HG02970 (cell line): ENCODE data around the gene METTL25B.

Source experiments
- ATAC-seq: cut with Tn5 transposase; IDR thresholded peaks from one replicate; pipeline ENCODE4 v1.9.1; 2021; ENCODE audit warnings: mild to moderate bottlenecking, moderate library complexity, moderate number of reproducible peaks; ENCODE audit not compliant: unreplicated experiment, low FRiP score

The METTL25B gene

GRCh38 chr1:156725683-156726280, 2.5 kb upstream of the METTL25B start:
- ATAC-seq = no peak

DNA sequence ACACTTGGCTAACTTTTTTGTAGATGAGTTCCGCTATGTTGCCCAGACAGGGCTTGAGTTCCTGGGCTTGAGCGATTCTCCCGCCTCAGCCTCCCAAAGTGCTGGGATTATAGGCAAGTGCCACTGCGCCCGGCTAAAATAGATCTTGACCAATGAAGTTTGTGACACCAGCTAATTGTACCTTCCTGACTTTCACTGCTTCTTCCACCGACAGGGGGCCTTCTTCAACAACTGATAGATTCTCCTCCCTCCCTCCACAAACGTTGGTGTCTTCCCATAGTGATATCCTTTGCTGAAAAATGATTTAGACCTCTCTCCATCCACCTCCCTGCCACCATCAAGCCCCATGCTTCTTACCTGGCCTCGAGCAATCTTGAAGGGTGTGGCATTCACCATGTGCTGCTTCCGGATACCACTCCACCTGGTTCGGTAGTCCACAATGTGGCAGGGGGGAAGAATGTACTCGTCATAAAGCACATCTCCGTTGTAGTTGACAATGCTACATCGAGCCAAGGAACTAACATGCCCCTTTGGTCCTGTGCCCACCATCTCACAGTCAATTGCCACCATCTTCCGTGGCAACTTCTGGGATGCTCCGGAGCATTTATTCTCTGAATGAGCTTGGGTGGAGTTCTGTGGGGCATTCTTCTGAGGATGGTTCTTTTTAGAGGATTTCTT, 1.6 kb upstream of the METTL25B start:
- ATAC-seq = no peak

GRCh38 chr1:156727492-156727891, 777 bp upstream of the METTL25B start:
- ATAC-seq = no peak

DNA sequence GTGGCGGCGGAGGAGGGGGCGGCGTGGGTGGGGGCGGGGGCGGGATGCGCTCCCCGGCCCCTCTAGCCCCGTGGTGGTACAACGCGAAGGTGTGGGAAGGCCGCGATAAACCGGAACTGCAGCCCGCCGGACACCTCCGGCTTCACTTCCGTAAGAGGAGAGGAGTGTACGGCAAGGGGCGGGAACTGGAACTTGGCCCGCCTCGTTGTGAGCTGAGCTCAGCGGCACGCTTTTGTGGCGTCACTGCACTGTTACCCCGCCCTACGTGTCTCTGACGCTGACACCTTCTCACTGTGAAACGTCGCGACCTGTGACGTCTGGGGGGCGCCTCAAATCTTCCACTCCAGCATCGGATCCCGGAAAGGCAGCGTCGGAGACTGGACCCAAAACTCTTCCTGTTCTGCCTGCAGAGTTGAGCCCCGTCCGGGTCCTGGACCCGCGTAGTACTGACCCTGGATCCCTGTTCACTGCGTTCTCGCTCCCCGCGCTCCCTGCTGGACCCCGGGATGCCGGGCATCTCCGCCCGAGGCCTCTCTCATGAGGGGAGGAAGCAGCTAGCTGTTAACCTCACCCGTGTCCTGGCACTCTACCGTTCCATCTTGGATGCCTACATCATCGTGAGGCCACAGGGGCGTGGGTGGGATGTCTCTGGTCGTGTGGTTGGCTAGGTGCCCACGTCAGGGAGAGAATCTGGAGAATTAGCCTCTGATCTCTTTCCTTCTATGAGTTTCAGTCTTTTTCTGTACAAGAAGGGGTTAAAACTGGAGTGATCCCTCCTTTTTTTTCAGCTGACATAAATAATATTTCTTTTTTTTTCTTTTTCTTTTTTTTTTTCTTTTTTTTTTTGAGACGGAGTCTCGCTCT, 562 bp downstream of the METTL25B start, which contains the start of gene ISG20L2:
ISG20L2 (minus strand) TSS at position 168 of the 864 bp plus-strand sequence. CDS start 1,114 bp downstream, outside the sequence.
- peak; percentile 91 for ATAC-seq

DNA sequence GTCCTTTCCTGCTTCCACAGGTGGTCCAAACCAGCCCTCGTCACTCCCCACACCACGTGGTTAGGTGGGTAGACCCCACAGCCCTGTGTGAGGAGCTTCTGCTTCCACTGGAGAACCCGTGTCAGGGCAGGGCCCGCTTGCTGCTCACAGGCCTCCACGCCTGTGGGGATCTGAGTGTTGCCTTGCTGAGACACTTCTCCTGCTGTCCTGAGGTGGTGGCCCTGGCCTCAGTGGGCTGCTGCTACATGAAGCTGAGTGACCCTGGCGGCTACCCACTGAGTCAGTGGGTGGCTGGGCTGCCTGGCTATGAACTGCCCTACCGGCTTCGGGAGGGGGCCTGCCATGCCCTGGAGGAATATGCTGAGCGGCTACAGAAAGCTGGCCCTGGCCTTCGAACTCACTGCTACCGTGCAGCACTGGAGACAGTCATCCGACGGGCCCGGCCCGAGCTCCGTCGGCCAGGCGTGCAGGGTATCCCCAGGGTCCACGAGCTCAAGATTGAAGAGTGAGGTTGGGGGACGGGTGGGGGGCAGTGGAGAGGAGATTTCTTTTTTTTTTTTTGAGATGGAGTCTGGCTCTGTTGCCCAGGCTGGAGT, 5.8 kb downstream of the METTL25B start:
- ATAC-seq = no peak

DNA sequence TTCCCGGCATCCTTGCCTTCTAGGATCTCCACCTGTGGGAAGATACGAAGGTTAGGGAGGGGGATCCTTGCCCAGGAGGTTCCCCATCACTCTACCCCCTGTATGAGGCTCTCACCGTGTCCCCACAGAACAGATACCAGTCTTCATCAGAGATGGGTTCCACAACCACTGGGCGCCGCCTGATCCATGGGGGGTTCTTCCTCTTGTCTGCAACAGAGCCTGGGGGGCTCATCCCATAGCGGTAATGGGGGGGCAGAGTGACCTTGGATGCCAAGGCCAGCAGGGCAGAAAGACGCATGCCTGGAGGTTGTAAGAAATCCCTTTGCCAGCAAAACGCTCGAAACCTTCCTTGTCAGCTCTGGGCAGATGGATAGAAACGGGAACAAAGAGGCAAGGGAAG, 10.1 kb downstream of the METTL25B start:
- ATAC-seq = no peak

DNA sequence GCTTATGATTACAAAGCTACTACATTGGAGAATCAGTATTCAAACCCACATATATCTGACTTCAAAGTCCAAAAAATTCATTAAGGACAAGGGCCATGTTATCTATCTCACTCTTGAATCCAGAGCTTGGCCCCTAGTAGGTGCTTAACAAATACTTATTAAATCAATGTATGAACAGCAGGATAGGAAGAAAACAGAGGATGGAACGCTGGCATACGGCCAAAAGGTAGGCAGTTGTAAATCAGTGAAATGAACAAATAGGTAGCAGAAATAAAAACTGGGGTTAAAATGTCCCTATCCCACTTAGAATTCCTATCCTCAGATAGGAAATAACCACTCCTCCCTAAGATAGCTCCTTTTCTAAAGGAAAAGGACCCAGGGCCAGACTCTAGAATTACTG, 10.6 kb downstream of the METTL25B start:
- ATAC-seq = no peak

GRCh38 chr1:156740237-156740740, 12.0 kb downstream of the METTL25B start:
- no peak for ATAC-seq

GRCh38 chr1:156740741-156741480, 12.6 kb downstream of the METTL25B start, which contains the start of gene MRPL24:
MRPL24 (minus strand) TSS chr1:156741088; CDS start chr1:156738704, 2,384 bp downstream.
- peak; percentile 81 for ATAC-seq

GRCh38 chr1:156741481-156741983, 13.3 kb downstream of the METTL25B start:
- ATAC-seq = no peak

- ATAC-seq = no peak
These were observed 13.7 kb downstream of the METTL25B start for GRCh38 chr1:156742017-156742416.

DNA sequence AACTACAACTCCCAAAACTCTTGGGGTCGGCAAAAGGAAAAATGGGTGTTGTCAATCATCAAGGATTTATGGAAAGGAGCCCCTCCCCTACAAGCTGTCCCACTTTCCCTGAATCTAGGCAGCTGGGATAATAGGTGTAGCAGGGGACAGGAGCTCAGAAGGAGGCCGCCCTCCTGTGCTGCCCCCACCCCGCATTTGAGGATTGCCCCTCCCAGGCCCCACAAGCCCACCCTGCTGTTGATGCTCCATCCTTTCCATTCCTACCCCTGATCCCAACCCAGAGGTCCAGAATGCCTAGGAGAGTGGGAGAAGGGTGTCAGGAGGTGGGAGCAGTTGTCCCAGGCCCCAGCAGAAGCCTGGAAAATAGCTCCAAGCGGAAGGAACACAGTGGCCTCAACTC, 14.5 kb downstream of the METTL25B start:
- ATAC-seq = no peak

DNA sequence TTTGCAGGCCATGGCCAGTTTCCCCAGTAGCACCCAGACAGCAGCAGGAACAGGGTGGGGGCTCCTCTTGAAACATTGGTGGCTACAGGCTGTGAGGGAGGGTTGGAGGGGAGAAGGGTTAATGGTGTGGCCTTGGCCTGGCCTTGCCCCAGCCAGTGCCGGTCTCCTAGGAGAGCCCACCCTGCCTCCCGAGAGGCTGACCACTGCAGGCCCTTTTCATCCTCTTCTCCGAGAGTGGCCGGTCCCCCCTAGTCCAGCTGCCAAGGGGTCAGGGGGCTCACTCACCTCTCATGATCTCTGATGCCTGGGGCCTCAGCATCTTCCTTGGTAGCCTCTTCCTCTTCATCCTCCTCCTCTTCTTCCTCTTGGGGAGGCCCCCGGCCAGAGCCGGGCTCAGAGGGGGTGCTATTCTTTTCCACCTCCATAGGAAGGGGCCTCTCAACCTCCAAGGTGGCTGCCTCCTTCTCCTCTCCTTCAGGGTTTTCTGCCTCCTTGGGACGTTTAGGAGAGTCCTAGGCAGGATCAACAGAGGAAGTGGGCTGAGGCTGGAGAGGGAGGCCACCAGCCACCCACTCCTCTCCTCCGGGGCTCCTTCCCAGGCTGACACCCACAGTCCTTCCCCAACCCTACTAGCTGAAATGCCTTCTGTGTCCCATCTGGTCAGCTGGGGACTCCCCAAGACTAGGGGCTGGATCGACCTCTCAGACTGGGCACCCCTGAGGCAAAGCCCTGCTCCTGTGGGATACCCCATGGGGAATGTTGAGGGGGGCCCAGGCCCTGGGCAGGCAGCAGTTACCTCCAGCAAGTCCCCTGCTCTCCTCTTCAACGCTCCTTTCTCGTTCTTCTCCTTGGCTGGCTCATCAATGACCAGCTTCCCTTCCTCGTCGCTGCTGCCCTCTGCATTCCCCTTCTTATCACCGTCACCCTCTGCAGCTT, 15.4 kb downstream of the METTL25B start:
- ATAC-seq = no peak

GRCh38 chr1:156744344-156744743, 16.1 kb downstream of the METTL25B start:
- ATAC-seq = no peak

DNA sequence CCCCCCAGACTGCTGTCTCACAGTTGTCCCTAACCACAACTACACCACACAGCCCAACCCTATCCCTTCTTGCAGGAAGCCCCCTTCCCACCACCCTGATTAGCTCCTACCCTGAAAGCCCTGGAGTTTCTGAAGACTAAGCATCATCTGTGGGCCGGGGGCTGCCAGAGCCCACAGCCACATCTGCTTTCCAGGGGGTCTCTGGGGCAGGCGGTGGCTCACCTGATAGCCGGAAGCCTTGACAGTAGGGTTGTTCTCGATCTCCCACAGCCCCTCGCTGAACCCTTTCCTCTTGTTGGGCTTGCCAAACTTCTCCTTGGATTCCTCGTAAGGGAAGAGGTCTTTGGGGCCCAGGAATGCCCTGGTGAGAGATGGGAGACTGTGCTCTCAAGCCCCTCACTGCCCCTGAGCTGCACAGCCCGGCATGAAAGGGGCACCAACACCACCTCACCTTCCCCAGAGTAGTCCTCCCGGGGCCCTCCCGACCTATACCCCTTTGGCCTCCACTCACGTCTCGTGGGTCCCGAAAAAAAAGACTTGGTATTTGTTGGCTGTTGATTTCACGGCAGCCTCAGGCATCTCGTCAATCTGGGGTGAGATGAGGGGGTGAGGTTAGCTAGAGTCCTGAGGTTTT, 16.6 kb downstream of the METTL25B start:
- no peak for ATAC-seq

GRCh38 chr1:156745881-156746280, 17.6 kb downstream of the METTL25B start:
- no peak for ATAC-seq

- ATAC-seq = no peak
These were observed 18.1 kb downstream of the METTL25B start for GRCh38 chr1:156746406-156746727.
